PC-9 (cell line): ENCODE data around the gene PLEKHG4B. TPM values are rescaled to one million over a fixed set of nuclear protein-coding genes. Genes with fewer than 3 reads are reported as not detected.
"Not testable (repeated sequence)": the region's sequence is repeated elsewhere in the genome, so short reads cannot be mapped to it uniquely, and the experiment has no call there.

ENCODE experiments used
- BruUV-seq: library from RNA; stranded (reverse); fragments of 400-500 nt; replicated peaks from 2 replicates; lab custom pipeline; 2021; lab: Mats Ljungman, UMichigan
- CTCF ChIA-PET: fragments of 300-600 bp; sonication (Branson Sonifier 250); formaldehyde crosslinking; loops from one replicate; lab custom pipeline; 2022; ENCODE audit warnings: antibody characterized with exemption; lab: Charles Lee
- POLR2A ChIA-PET: fragments of 300-600 bp; sonication (Branson Sonifier 250); formaldehyde crosslinking; loops from one replicate; lab custom pipeline; 2022; ENCODE audit warnings: antibody characterized with exemption; ENCODE audit not compliant: unreplicated experiment; lab: Charles Lee
- DNase-seq, 2 experiments: peaks; one replicate each; pipeline versions ENCODE4 v3.0.0 to v3.0.0-alpha.2; 2015 to 2022; ENCODE audit warnings: mixed read lengths in 1 of 2
- H2AFZ ChIP-seq: fragments of 200-600 bp; sonication (generic); 2 replicates; pipeline ENCODE4 v1.8.1; 2017; ENCODE audit warnings: antibody characterized with exemption
- H3F3A ChIP-seq: fragments of 200-600 bp; sonication (generic); 2 replicates; pipeline ENCODE4 v1.8.1; 2017; ENCODE audit warnings: antibody characterized with exemption, mild to moderate bottlenecking, low read depth; ENCODE audit not compliant: insufficient read depth
- H3K27ac ChIP-seq: fragments of 200-600 bp; sonication (generic); 2 replicates; pipeline ENCODE4 v1.6.1; 2016; ENCODE audit warnings: mixed run types
- H3K27me3 ChIP-seq: fragments of 200-600 bp; sonication (generic); 2 replicates; pipeline ENCODE4 v1.6.1; 2016; ENCODE audit warnings: low read depth, mixed run types; ENCODE audit not compliant: insufficient read depth
- H3K36me3 ChIP-seq: fragments of 200-600 bp; sonication (generic); 2 replicates; pipeline ENCODE4 v1.6.1; 2016; ENCODE audit warnings: low read depth, mixed run types
- H3K4me1 ChIP-seq: fragments of 200-600 bp; sonication (generic); replicated peaks from 2 replicates; pipeline ENCODE4 v1.6.1; 2016; ENCODE audit warnings: mixed run types; ENCODE audit not compliant: insufficient read depth
- H3K4me2 ChIP-seq: fragments of 200-600 bp; sonication (generic); 2 replicates; pipeline ENCODE4 v1.6.1; 2017; ENCODE audit warnings: mixed run types
- H3K4me3 ChIP-seq: fragments of 200-600 bp; sonication (generic); 2 replicates; pipeline ENCODE4 v1.6.1; 2016; ENCODE audit warnings: mixed run types
- H3K79me2 ChIP-seq: fragments of 200-600 bp; sonication (generic); 2 replicates; pipeline ENCODE4 v1.6.1; 2017; ENCODE audit warnings: low read depth, mixed run types
- H3K9me2 ChIP-seq: fragments of 200-600 bp; sonication (generic); 2 replicates; pipeline ENCODE4 v1.8.1; 2017; ENCODE audit warnings: mild to moderate bottlenecking; ENCODE audit not compliant: insufficient read depth
- H3K9me3 ChIP-seq: fragments of 200-600 bp; sonication (generic); 2 replicates; pipeline ENCODE4 v1.8.1; 2016; ENCODE audit warnings: low read depth; ENCODE audit not compliant: insufficient read depth
- H4K20me1 ChIP-seq: fragments of 200-600 bp; sonication (generic); 2 replicates; pipeline ENCODE4 v1.8.1; 2017; ENCODE audit not compliant: insufficient read depth
- EZH2 ChIP-seq: fragments of 200-600 bp; sonication (generic); IDR thresholded peaks from 2 replicates; pipeline ENCODE4 v1.8.0; 2017; ENCODE audit warnings: antibody characterized with exemption, low read depth
- intact Hi-C: fragments of 100-400 bp; cut with micrococcal nuclease; formaldehyde crosslinking; loops from one replicate; pipeline ENCODE4 v1.10.0; 2022; ENCODE audit not compliant: unreplicated experiment
- total RNA-seq: library from RNA; stranded (reverse); gene quantifications from 2 replicates; pipeline ENCODE4 v1.2.3, GENCODE V29; 2021
- TF ChIP-seq, protein P1 (sequence below): fragments of 200-600 bp; sonication (generic); conservative IDR thresholded peaks from 2 replicates; pipeline ENCODE4 v1.6.1; 2017; ENCODE audit warnings: mixed run types, antibody characterized with exemption, mild to moderate bottlenecking, moderate library complexity

PLEKHG4B gene
- total RNA-seq, 1 experiment from 2014 or later, result not detected

DNA sequence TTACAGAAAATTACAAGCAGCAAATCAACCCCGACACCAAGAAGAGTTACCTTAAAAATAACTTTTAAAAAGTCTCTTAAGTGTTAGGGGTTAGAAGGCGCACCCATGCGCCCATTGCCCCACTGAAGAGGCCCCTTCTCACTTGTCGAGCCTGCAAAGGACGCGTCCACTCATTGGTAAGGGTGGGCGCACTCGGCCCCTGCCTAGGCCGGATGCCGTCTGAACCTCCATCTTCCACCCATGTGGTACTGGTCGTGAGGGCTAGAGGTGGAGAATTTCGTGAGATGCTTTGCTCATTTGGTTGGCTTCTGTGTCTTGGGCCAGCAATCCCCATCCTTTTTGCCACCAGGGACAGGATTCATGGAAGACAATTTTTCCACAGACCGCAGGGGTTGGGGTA lies 71.9 kb downstream of the PLEKHG4B start:
- TF ChIP-seq, protein P1, sequence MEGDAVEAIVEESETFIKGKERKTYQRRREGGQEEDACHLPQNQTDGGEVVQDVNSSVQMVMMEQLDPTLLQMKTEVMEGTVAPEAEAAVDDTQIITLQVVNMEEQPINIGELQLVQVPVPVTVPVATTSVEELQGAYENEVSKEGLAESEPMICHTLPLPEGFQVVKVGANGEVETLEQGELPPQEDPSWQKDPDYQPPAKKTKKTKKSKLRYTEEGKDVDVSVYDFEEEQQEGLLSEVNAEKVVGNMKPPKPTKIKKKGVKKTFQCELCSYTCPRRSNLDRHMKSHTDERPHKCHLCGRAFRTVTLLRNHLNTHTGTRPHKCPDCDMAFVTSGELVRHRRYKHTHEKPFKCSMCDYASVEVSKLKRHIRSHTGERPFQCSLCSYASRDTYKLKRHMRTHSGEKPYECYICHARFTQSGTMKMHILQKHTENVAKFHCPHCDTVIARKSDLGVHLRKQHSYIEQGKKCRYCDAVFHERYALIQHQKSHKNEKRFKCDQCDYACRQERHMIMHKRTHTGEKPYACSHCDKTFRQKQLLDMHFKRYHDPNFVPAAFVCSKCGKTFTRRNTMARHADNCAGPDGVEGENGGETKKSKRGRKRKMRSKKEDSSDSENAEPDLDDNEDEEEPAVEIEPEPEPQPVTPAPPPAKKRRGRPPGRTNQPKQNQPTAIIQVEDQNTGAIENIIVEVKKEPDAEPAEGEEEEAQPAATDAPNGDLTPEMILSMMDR, result no peak
- TF ChIP-seq EZH2, result no peak
- Histone ChIP-seq H3K4me3 (no peak overlapping the region), H3K27ac (no peak overlapping the region), H3K4me1 (no peaks in the 10 kb centered on the region), H3K79me2 (no peaks in the 10 kb centered on the region), H2AFZ (no peak overlapping the region), H3K36me3 (no peaks in the 10 kb centered on the region), H3K9me2 (no peaks in the 10 kb centered on the region), H3K27me3 (peaks cover 58% of the 10 kb centered on the region), H3F3A (peaks cover 10% of the 10 kb centered on the region; the same call in 1 of the 2 replicates), H3K4me2 (no peak overlapping the region), H4K20me1 (no peaks in the 10 kb centered on the region; the same call in 1 of the 2 replicates), H3K9me3 (no peaks in the 10 kb centered on the region)
- no TSS peak for BruUV-seq
- no peak for DNase-seq
- POLR2A ChIA-PET, result no interaction called here
- intact Hi-C loops, result no loop called here
- CTCF ChIA-PET, result interaction anchor here (0.6 kb wide), 1 partner anchor 1121 kb away, joined by 3 read pairs; no protein-coding TSS in a partner anchor

DNA sequence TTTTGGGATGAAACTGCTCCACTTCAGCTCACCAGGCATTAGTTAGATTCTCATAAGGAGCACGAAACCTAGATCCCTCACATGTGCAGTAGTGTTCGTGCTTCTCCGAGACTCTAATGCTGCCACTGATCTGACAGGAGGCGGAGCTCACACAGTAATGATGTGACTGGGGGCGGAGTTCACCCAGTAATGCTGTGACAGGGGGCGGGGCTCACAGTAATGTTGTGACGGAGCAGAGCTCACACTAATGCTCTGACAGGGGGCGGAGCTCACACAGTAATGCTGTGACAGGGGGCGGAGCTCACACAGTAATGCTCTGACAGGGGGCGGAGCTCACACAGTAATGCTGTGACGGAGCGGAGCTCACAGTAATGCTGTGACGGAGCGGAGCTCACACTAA lies 72.3 kb downstream of the PLEKHG4B start:
- BruUV-seq, result no TSS peak
- no peak for DNase-seq
- no peak overlapping the region for H2AFZ ChIP-seq
- H3K4me1 ChIP-seq, result no peaks in the 10 kb centered on the region
- no peaks in the 10 kb centered on the region for H3K36me3 ChIP-seq
- POLR2A ChIA-PET, result no interaction called here
- peaks cover 58% of the 10 kb centered on the region for H3K27me3 ChIP-seq
- peaks cover 10% of the 10 kb centered on the region; the same call in 1 of the 2 replicates for H3F3A ChIP-seq
- CTCF ChIA-PET, result interaction anchor here (0.6 kb wide), 1 partner anchor 1121 kb away, joined by 3 read pairs; no protein-coding TSS in a partner anchor
- H4K20me1 ChIP-seq, result no peaks in the 10 kb centered on the region; the same call in 1 of the 2 replicates
- no peak overlapping the region for H3K27ac ChIP-seq
- no peaks in the 10 kb centered on the region for H3K9me3 ChIP-seq
- no peaks in the 10 kb centered on the region for H3K9me2 ChIP-seq
- H3K4me2 ChIP-seq, result no peak overlapping the region
- intact Hi-C loops, result no loop called here
- TF ChIP-seq, protein P1, result no peak
- no peak for TF ChIP-seq EZH2
- no peaks in the 10 kb centered on the region for H3K79me2 ChIP-seq
- no peak overlapping the region for H3K4me3 ChIP-seq

DNA sequence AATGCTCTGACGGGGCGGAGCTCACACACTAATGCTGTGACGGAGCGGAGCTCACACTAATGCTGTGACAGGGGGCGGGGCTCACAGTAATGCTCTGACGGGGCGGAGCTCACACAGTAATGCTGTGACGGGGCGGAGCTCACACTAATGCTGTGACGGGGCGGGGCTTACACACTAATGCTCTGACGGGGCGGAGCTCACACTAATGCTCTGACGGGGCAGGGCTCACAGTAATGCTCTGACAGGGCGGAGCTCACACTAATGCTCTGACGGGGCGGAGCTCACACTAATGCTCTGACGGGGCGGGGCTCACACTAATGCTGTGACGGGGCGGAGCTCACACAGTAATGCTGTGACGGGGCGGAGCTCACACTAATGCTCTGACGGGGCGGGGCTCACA lies 72.8 kb downstream of the PLEKHG4B start:
- POLR2A ChIA-PET, H3K4me3 ChIP-seq, BruUV-seq, H3K79me2 ChIP-seq, H2AFZ ChIP-seq, intact Hi-C loops, H3K4me2 ChIP-seq, H3K9me3 ChIP-seq, H3K4me1 ChIP-seq, H3K36me3 ChIP-seq, H3K27ac ChIP-seq, H3F3A ChIP-seq, H3K9me2 ChIP-seq, CTCF ChIA-PET, H4K20me1 ChIP-seq, DNase-seq: not testable (repeated sequence)
- peaks cover 58% of the 10 kb centered on the region for H3K27me3 ChIP-seq
